Measurements from ENCODE around the gene MLLT1. TPM values are rescaled to one million over a fixed set of nuclear protein-coding genes. Genes with fewer than 3 reads are reported as not detected.

MLLT1 gene
- total RNA-seq, 1 experiment from 2014 or later, result 60.0 TPM

DNA sequence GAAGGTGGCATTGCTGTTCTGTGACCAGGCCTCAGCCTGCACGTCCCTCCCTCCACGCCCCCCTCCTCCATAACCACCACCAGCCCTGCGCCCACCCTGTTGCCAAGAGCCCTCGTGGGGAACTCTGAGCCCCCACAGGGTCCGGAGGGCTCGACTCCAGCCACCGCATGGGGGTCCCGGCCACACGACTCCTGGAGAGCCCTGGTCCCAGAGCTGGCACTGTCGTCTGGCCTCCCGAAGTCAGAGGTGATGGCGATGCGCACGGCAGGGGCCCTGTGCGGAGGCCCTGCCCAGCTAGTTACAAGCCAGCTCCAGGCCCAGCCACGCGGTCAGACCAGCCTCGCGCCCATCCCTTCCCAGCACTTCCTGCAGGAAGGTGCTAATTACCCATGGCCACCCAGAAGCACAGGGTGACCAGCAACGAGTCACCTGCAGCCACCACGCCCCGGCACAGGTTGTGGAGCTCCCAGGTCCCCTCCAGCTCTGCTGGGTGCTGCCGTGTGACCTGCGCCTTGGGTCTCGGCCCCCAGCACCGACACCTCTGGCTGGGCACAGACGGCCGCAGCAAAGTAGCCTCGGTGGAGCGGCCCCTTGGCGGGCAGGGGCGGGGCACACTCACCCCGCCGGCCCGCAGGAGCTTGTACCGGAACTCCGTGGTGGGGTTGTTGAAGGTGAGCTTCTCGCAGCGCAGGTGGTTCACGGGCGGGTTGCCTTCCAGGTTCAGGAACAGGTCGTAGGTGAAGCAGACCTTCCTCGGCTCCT is 49.6 kb downstream of the MLLT1 start:
- H3K4me3 Mint-ChIP-seq (ENCODE audit: unreplicated experiment), result no peak overlapping the region
- Histone ChIP-seq H3K36me3 (ENCODE audit: control insufficient read depth, insufficient read depth, low read length) (no peaks in the 10 kb centered on the region), H3K9me3 (no peaks in the 10 kb centered on the region), H3K4me1 (no peaks in the 10 kb centered on the region), H3K27me3 (replicated peaks; ENCODE audit: control insufficient read depth, insufficient read depth, low read length) (no peaks in the 10 kb centered on the region), H3K4me3 (ENCODE audit: low read depth, low read length) (no peak overlapping the region)
- no peak overlapping the region for H3K27ac Mint-ChIP-seq (ENCODE audit: unreplicated experiment)
- H3K36me3 Mint-ChIP-seq (ENCODE audit: insufficient read depth, unreplicated experiment), result peaks cover 50% of the 10 kb centered on the region
- intact Hi-C loops (cut with micrococcal nuclease; ENCODE audit: unreplicated experiment), result no loop called here
- no TSS peak for BruUV-seq (replicated peaks)
- CTCF ChIA-PET, result no interaction called here
- no peak for DNase-seq
- POLR2A ChIA-PET, result no interaction called here
- no peaks in the 10 kb centered on the region for H3K4me1 Mint-ChIP-seq (ENCODE audit: low read depth, unreplicated experiment)
- no peaks in the 10 kb centered on the region for H3K27me3 Mint-ChIP-seq (ENCODE audit: insufficient read depth, unreplicated experiment)
- H3K9me3 Mint-ChIP-seq (ENCODE audit: unreplicated experiment), result no peaks in the 10 kb centered on the region
- TF ChIP-seq, protein P1, sequence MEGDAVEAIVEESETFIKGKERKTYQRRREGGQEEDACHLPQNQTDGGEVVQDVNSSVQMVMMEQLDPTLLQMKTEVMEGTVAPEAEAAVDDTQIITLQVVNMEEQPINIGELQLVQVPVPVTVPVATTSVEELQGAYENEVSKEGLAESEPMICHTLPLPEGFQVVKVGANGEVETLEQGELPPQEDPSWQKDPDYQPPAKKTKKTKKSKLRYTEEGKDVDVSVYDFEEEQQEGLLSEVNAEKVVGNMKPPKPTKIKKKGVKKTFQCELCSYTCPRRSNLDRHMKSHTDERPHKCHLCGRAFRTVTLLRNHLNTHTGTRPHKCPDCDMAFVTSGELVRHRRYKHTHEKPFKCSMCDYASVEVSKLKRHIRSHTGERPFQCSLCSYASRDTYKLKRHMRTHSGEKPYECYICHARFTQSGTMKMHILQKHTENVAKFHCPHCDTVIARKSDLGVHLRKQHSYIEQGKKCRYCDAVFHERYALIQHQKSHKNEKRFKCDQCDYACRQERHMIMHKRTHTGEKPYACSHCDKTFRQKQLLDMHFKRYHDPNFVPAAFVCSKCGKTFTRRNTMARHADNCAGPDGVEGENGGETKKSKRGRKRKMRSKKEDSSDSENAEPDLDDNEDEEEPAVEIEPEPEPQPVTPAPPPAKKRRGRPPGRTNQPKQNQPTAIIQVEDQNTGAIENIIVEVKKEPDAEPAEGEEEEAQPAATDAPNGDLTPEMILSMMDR (IDR thresholded peaks at IDR 0.05; ENCODE audit: insufficient read depth in 1 of 2, low read depth in 1 of 2, low read length in 1 of 2, severe bottlenecking in 1 of 2, unreplicated experiment in 1 of 2), result no peak

GRCh38 chr19:6229216-6229913 is 50.4 kb downstream of the MLLT1 start:
- Mint-ChIP-seq H3K4me1 (ENCODE audit: low read depth, unreplicated experiment) (no peaks in the 10 kb centered on the region), H3K9me3 (ENCODE audit: unreplicated experiment) (no peaks in the 10 kb centered on the region), H3K36me3 (ENCODE audit: insufficient read depth, unreplicated experiment) (peaks cover 50% of the 10 kb centered on the region), H3K27me3 (ENCODE audit: insufficient read depth, unreplicated experiment) (no peaks in the 10 kb centered on the region), H3K4me3 (ENCODE audit: unreplicated experiment) (no peak overlapping the region), H3K27ac (ENCODE audit: unreplicated experiment) (no peak overlapping the region)
- H3K4me3 ChIP-seq (ENCODE audit: low read depth, low read length), result no peak overlapping the region
- no peaks in the 10 kb centered on the region for H3K36me3 ChIP-seq (ENCODE audit: control insufficient read depth, insufficient read depth, low read length)
- no TSS peak for BruUV-seq (replicated peaks)
- ChIA-PET CTCF (no interaction called here), POLR2A (no interaction called here)
- intact Hi-C loops (cut with micrococcal nuclease; ENCODE audit: unreplicated experiment), result no loop called here
- no peaks in the 10 kb centered on the region for H3K4me1 ChIP-seq
- DNase-seq, result no peak
- no peaks in the 10 kb centered on the region for H3K27me3 ChIP-seq (replicated peaks; ENCODE audit: control insufficient read depth, insufficient read depth, low read length)
- TF ChIP-seq, protein P1 (IDR thresholded peaks at IDR 0.05; ENCODE audit: insufficient read depth in 1 of 2, low read depth in 1 of 2, low read length in 1 of 2, severe bottlenecking in 1 of 2, unreplicated experiment in 1 of 2), result no peak
- no peaks in the 10 kb centered on the region for H3K9me3 ChIP-seq

DNA sequence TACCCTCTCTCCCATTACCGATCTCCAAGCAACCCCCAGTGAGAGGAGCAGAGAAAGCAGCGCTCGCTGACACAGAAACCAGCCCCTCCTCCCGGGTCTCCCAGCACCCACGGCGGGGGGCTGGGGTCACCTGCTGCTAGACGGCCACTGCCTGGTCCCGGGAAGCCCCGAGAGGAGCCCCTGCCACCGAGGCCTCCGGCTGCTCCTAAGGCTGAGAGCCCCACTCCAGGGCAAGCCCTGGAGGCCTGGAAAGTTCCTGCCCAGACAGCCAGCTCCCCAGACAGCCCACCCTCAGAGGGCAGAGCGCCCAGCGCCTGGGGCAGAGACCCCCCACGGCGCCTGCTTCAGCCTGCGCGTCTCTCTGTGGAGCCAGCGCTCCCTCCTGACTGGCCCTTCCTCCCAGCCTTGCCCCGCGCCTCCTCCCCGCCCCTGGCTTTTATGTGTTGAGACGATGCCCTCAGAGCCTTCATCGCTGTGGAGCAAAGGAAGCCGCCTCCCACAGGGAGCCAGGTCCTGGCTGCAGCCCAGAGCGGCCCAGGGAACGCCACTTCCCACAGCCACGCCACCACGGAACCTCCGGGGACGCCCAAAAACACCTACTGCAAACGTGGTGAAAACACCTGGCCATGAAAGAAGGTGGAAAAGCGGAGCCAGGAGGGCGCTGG is 51.1 kb downstream of the MLLT1 start:
- Histone ChIP-seq H3K4me1 (no peaks in the 10 kb centered on the region), H3K4me3 (ENCODE audit: low read depth, low read length) (no peak overlapping the region), H3K36me3 (ENCODE audit: control insufficient read depth, insufficient read depth, low read length) (no peaks in the 10 kb centered on the region), H3K9me3 (no peaks in the 10 kb centered on the region), H3K27me3 (replicated peaks; ENCODE audit: control insufficient read depth, insufficient read depth, low read length) (no peaks in the 10 kb centered on the region)
- intact Hi-C loops (cut with micrococcal nuclease; ENCODE audit: unreplicated experiment), result no loop called here
- CTCF ChIA-PET, result no interaction called here
- H3K4me3 Mint-ChIP-seq (ENCODE audit: unreplicated experiment), result no peak overlapping the region
- TF ChIP-seq, protein P1 (IDR thresholded peaks at IDR 0.05; ENCODE audit: insufficient read depth in 1 of 2, low read depth in 1 of 2, low read length in 1 of 2, severe bottlenecking in 1 of 2, unreplicated experiment in 1 of 2), result no peak
- no peak for DNase-seq
- no peaks in the 10 kb centered on the region for H3K9me3 Mint-ChIP-seq (ENCODE audit: unreplicated experiment)
- POLR2A ChIA-PET, result no interaction called here
- no TSS peak for BruUV-seq (replicated peaks)
- H3K4me1 Mint-ChIP-seq (ENCODE audit: low read depth, unreplicated experiment), result no peaks in the 10 kb centered on the region
- H3K27me3 Mint-ChIP-seq (ENCODE audit: insufficient read depth, unreplicated experiment), result no peaks in the 10 kb centered on the region
- H3K27ac Mint-ChIP-seq (ENCODE audit: unreplicated experiment), result no peak overlapping the region
- H3K36me3 Mint-ChIP-seq (ENCODE audit: insufficient read depth, unreplicated experiment), result peaks cover 48% of the 10 kb centered on the region

Measured in Caco-2 (cell line).